AG09309 (cell line): ENCODE results near the gene IL1RAPL1.

Source experiments
- DNase-seq: peaks from one replicate; pipeline ENCODE4 v3.0.0-alpha.2; 2010; ENCODE audit warnings: low read depth
- H3K4me3 ChIP-seq: 2 replicates; pipeline ENCODE4 v1.5.1; 2011; ENCODE audit warnings: mild to moderate bottlenecking, low read depth, low read length, moderate library complexity; ENCODE audit not compliant: control insufficient read depth
- CTCF ChIP-seq: IDR thresholded peaks from 2 replicates; pipeline ENCODE4 v1.5.1; 2011; ENCODE audit warnings: mild to moderate bottlenecking, low read depth, low read length, inconsistent platforms; ENCODE audit not compliant: insufficient read depth, control insufficient read depth; ENCODE audit errors: missing control alignments

IL1RAPL1 gene

DNA sequence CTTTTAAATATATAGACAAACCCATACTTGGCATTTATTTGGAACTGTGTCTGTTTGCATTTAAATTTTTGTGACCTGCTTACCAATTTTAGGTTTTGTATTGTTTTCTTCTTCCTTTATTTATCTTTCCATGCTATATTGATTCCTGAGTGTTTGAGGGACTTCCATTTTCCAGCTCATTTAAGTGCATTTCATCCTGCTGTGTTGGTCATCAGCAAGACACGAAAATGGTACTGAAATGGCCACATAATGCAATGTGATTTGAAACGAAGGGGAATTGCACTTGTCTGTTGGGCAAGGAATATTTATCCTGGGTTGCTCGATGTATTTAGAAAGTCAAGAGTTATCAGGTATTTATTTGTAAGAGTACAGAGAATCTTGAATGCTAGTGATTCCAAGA lies 1103.8 kb downstream of the IL1RAPL1 start:
- TF ChIP-seq CTCF, result no peak

DNA sequence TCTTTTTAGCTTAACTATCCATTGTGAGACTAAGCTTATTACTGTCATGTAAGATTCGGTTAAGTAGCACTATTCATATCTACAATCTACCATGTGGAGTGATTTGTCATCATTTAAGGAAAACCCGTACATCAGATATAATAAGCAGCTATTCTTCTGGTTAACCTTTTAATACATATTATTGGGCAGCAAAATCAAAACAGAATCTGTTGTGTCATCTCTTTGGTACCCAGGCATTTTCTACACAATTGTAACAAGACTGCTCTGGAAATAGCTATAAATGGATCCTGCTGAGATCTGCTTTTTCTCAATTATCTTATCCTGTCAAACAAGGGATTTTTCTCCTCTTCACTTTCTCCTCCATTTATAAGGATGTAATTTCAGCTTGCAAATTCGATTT lies 1106.7 kb downstream of the IL1RAPL1 start:
- no peak for DNase-seq
- TF ChIP-seq CTCF, result no peak

More for the DNA sequence above, 1103.8 kb downstream of the IL1RAPL1 start:
- DNase-seq, result no peak
- no peak overlapping the region for H3K4me3 ChIP-seq

GRCh38 chrX:29699239-29699638 lies 1112.0 kb downstream of the IL1RAPL1 start:
- H3K4me3 ChIP-seq, result no peak overlapping the region
- no peak for TF ChIP-seq CTCF
- DNase-seq, result no peak

More for the DNA sequence above, 1106.7 kb downstream of the IL1RAPL1 start:
- H3K4me3 ChIP-seq, result no peak overlapping the region

DNA sequence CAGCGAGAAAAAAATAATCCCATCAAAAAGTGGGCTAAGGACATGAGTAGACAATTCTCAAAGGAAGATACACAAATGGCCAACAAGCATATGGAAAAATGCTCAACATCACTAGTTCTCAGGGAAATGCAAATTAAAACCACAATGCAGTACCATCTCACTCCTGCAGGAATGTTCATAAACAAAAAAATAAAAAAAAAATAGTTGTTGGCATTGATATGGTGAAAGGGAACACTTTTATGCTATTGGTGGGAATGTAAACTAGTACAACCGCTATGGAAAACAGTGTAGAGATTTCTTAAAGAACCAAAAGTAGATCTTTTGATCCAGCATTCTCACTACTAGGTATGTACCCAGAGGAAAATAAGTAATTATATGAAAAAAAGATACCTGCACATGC lies 1119.8 kb downstream of the IL1RAPL1 start:
- no peak overlapping the region for H3K4me3 ChIP-seq
- TF ChIP-seq CTCF, result no peak
- no peak for DNase-seq

- H3K4me3 ChIP-seq, result no peak overlapping the region
- TF ChIP-seq CTCF, result no peak
- no peak for DNase-seq
Observed at GRCh38 chrX:29721152-29721551, 1133.9 kb downstream of the IL1RAPL1 start.

GRCh38 chrX:29724316-29724715 lies 1137.1 kb downstream of the IL1RAPL1 start:
- H3K4me3 ChIP-seq, result no peak overlapping the region
- TF ChIP-seq CTCF, result no peak
- DNase-seq, result no peak

DNA sequence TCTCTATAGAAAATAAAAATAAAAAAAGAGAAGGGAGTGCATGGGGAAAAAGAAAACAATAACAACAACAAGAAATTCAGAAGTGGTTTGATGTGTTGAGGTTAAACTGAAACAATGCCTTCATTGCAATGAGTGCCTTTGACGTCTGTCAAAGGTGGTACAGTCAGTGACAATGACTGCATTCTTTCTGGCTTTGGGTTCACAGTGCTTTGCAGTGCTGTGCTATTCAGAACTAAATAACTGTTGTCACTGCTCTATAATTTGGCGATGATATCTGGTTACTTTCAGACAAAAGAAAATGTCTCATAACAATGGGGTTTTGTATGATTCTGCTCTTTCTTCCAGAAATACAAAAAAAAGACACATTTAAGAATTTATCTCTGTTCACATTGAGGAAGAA lies 1139.6 kb downstream of the IL1RAPL1 start:
- no peak for DNase-seq
- H3K4me3 ChIP-seq, result no peak overlapping the region
- TF ChIP-seq CTCF, result no peak
